DMS53 treated with DMSO at 0.1 percent for 48 hours (cell line): ENCODE measurements around the gene ASCC1.

Experiments used
- DNase-seq: peaks from one replicate; lab custom pipeline; 2025; ENCODE audit not compliant: unreplicated experiment; lab: John Stamatoyannopoulos, UW

ASCC1 gene

DNA sequence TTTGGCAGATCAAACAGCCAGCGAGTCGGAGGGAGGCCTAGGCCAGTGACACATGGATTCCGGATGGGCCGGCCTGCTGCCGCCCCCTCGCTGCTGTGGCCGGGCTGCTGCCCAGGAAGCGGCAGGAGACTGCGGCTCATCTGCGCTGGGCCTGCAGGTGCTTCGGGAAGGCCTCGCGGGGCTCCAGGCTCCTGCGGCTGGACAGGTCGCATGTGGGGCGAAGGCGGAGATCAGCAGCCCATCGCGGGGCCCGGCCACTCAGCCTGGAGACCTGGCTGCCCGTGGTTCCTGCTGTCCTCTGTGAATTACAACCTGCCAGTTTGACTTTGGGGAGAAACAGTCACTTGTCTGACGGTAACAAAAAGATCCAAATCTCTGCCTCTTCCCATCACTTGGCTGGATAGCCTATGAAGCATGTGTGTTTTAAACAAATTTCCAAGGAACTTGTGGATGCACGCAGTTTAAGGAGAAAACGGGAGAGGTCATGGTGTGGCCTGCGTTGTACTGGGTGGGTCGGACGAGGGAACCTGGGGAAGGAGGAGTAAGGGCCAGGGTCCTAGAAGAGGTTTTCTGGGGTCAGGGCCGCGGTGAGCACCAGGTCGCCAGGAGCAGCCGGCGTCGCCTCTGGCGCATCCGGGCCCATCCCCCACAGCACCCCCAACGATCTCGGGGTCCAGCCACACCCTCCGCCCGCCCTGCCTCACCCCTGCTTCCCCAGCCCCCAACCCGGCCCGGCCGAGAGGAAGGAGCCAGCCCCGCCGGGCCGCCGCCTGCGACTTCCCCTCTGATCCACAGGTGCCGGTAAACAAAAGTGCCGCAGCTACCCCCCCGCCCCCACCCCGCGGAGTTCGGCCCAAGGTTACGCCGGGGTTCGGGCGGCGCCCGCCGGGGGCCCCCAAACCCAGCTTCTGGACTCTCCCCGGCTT is 129.3 kb downstream of the ASCC1 start:
- no peak for DNase-seq

DNA sequence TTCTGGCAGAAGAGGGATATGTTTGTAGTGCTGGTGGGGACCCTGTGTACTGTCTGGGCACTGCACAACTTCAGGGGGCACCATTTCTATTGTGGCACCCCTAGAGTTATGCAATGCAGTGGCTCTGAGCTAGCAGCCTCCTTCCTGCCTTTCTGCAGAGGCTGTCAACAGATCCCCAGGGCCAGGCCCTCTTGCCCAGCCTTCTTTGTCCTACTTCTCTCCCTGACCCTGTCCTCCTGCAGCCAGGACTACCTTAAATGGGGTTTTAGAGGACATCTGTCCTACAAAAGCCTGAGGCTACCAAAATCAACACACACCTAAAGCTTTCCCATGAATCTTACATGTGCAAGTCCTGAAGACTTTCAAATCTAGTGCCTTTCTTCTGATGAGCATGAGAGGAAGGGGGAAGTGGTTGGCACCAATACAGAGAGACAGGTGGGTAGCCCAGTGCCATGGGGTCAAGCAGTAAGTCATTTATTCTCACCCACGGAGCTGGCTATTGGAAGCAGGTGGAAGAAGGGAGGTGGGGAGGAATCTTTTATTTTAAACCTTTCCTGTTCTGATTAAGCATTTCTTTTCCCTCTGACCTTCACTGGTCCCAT is 130.1 kb downstream of the ASCC1 start:
- DNase-seq, result no peak

DNA sequence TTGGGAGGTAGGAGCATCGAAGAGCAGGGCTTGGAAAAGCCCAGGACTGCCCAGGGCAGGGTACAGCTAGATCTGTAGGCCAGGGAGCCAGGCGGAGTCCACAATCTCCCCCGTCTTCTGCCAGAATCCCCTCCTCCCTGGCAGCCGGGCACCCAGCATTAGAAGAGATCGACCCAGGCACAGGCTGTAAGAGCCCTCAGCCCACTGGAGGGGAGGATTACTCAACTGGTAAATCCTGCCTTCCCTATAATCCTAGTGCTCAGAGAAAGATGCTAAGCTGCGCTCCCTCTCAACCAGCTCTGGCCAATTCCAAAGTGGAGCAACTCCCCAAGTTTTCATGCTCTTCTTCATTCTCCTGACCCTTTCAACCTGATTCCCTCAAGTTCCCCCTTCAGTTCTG is 130.9 kb downstream of the ASCC1 start:
- DNase-seq, result no peak

DNA sequence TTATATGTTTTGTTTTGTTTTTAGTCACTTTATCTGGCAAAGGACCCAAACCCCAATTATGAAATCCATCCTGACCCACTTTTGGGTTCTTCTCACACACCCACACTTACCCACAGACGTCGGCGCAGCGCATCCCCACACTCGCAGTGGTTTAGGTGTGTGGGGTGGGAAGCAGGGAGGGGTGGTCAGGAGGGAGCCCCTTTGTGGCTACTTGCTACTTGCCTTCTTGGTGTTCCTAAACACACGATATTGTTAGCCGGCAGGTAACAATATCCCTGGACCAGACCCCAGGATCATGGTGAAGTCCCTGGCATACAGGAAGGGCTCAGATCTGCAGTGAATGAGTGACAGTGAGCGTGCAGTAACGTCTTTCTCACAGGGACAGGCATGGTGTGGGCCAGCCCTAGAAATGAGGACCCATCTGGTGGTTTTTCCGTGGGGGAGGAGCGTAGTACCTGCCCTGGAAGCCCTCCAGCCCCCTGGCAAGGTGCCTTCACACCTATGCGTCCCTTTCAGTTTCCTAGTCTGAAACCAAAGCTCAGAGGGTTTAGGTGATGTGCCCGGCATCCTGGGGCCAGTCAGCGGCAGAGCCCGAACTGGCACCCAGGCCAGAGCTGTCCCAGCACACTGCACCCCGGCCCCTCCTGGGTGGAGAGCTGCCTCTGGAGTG is 132.2 kb downstream of the ASCC1 start:
- DNase-seq, result no peak

DNA sequence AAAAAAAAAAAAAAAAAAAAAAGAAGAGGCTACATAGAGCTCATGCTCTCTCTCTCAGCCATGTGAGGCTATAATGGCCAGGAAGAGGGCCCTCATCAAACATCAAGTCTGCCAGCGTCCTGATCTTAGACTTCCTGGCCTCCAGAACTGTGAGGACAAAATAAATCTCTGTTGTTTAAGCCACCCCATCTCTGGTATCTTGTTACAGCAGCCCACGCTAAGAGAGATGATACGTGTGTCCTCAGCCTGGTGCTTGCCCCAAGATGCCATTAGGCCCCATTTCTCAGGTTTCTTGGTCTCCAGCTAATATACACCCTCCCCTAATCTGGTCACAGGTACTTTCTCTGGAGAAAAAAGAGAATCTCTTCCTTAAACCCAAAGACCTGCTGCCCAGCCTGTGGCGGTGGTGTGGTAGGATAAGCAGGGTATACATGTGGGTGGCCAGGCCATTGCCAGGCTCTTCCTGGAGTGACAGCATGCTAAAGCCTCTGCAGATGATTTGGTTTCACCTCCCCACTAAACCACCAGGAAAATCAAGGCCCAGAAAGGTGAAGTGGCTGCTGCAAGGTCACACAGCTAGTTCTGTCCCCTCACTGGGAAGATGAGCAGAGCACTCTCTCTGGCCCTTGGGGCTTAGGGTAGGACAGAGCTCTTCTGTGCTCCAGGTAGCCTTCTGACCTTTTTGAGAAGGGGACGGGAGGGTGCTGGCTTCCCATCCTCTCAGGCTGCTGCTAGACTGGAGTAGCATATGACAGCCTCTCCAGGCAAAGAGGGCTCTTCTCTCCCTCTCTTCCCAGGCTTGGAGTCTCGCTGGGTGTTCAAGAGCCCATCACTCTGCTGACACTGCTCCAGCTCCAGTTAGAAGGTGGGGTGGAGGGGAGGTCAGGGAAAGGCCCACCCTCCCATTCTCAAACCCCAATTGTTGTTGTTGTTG is 133.0 kb downstream of the ASCC1 start:
- DNase-seq, result no peak

DNA sequence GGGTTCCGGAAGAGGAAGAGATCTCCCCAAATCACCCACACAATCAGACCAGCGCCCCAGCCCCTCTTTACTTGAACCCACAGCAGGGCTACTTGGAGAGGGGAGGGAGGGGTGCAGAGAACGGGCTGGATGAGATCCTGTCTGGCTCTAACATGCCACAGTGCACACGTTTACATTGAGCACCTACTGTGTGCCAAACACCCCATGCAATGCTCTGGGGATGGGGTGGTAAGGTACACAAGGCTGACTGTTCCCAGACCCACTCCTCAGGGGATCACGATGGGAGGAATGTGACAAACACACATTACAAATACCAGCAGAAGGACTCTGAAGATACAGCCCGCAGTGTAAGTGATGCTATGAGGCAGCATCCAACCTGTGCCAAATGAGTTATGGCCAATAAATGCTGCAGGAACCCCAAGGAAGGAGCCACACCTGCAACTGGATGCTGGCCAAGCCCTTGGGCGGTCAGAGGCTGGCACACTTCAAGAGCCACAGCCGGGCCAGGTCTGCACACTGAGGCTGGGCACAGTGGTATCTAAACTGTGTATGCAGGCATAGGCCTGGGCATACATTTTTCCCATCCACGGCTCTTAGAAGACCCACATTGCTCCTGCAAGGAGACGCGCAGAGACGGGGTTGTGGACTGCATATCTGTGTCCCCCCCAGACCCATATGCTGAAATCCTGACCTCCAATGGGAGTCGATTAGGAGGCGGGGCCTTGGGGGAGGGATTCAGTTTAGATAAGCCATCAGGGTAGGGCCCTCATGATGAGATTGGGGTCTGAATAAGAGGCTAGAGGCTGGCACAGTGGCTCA is 134.1 kb downstream of the ASCC1 start:
- no peak for DNase-seq

DNA sequence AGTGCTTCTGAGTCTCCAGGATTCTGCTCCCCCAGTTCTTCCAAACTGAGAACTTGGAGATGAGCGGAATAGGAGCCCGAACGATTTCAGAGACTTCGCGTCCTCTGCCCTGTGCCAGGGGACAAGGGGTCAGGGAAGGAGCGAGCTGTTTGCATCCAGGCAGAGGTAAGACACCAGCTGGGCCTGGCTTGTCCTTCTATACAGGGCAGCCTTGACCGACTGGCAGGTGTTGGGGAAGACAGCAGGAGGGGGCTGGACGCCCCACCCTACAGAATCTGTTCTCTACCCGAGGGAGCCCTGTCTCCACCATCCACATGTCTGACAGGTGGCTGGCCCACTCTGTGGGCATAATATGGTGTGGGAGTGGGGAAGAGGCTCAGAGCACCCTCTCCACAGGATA is 134.9 kb downstream of the ASCC1 start:
- DNase-seq, result no peak

DNA sequence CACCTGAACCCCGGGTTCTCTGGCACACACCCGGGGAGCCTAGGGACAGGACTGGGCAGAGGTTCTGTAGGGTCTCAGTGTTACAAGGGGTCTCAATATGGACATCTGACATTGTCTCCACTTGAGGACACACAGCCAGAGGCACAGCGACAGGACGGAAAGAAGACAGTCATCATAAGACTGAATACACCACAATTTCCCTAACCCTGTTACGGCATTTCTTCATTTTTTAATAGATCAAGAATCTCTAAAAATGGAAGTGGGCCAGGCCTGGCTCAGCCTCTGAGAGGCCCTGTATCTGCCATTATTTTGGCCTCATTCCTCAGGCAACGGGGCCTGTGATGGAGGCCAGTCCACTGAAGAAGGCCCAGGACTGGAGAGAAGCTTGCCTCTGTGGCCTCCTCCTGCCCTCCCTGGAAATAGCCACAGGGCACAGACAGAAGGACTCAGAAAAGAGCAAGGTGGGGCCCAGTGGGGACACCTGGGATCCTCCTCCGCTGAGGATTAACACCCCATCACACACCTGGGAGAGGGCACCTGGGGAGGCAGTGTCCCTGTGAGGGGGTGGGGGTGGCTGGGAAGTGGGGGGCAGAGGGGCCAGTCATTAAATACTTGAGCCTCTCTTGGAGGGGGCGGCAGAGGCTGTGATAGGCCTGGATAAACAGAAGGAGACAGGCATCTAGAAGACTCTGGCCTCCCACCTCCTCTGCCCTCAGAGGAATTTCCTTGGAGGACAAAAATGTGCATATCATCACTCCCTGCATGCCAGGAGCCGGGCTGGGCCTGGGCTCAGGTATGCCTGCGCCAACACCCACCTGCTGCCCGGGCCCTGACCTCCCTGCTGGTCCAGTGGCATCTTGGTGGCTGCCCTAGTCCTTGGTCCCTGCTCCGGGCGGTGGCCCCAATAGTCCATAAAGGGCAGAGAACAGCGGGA is 135.8 kb downstream of the ASCC1 start:
- no peak for DNase-seq

DNA sequence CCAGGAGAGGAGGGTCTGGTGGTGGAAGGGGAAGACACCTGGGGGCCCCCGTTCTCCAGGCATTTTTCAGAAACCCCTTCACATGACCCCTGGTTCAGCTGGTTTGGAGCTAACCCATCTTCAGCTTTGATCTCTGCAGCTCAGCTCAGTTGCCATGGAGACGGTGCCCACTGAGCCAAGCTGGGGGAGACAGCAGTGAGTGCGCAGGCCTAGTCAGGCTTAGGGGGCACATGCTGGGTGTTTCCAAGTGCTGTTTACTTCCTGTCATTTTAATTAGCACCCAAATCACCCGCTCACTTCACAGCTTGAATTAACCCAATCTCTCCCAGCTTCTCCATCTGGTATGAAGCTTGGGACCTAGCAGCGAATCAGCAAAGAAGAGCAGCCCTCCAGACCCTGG is 136.7 kb downstream of the ASCC1 start:
- no peak for DNase-seq

DNA sequence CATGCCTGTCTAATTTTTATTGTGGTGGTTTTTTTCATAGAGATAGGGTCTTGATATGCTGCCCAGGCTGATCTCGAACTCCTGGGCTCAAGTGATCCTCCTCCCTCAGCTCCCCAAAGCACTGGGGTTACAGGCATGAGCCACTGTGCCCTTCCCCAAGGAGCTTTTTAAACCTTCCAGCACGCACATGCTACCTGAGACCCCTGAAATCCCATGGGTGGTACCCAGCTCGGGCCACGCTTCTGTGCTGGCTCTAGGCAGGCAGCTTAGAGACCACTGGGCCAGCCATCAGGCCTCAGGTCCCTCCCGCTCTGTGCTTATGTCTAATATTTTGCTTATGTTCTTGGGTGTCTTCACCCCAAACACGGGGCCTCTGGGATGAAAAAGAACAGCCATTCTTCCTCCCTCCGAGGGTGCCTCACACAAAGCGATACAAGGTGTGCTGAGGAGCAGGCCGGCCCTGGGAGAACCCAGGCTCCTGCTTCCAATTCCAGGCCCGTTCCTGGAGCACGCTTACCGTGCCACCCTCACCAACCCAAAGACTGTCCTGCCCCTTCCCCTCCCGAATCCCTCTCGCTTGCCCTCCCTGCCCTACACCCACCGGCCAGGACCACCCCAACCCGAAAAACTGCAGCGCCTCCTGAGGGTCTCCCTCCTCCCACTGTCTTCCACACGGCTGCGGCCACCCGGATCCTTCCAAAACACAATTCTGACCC is 138.6 kb downstream of the ASCC1 start:
- DNase-seq, result no peak

DNA sequence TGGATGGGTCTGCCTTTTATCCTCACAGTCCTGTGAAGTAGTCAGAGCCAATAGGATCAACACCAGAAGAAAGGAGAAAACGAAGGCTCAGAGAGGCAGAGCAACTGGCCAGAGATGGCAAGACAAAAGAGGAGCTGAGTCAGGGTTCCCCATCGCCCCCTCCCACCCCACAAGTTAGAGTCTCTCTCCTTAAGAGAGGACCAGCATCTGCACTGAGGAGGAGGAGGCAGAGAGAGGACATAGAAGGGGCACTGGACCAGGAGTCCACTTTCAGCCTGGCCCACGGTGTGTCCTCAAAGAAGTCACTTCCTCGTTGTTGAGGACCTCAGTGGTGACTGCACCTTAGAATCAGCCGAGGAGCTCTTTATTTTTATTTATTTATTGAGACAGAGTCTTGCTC is 139.3 kb downstream of the ASCC1 start:
- DNase-seq, result no peak

DNA sequence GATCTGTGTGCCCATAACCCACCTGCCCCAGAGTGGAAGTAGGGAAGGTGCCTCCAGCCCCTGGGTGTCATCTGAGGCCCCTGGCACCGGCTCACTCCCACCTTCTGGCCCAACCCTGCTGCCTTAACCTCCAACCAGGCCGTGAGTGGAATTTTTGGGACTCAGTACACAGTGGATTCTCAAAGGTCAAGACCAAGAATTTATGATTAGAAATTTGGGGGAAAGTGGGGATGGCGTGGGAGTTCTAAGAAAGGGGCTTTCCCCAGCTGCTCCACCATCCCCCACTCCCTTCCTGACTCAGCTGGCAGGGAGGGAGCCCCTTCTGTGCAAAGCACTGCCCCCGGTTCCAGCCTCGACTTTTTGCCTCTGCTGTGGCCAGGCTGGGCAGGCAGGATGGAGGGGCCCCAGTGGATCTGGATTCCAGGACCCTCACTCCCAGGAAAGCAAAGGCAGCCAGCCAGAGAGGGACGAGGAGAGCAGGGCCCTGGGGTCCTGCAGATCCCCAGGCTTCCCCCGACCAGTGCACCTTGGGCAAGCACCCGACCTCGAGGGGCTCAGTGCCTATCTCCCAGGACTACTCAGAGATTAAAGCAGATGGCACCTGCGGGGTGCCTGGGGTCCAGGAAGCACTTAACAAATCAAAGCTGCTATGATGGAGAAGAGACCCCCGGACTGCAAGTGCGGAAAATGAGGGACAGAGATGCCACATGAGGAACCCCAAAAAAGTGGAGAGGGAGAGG is 140.5 kb downstream of the ASCC1 start:
- no peak for DNase-seq

DNA sequence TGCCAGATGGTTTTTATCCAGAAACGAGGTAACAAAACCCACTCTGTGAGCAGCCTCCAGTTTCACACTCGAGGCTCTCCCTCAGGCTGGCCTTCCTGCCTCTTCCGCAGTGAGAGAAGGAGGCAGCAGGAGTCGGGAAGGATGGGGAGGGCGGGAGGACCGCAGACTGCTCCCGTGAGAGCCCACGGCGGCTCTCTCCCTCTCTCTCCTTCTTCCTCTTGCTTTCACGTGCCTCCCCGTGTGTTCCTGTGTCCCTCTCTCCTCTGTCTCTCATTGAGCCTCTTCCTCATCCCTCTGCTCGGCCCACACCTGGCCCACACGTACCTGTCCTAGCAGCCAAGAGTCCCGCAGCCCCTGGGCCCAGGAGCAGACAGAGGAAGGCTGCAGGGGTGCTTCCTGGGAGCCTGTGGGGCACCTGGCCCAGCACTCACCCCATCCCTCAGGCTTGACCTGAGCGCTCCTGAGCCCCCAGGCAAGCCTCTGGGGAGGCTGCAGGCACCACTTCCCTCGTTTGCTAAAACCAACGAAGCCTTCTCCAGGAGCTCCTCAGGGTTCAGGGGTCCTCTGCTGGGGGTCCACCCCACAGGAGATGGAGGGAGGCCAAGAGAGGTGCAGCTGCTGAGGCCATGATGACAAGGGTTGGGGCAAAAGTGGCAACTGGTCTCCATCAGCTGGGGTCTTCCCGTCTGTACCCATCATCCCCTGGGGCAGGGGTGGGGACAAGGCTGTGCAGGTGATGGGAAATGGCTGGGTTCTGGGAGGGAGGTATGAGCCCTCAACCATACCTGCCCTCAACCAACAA is 141.3 kb downstream of the ASCC1 start:
- no peak for DNase-seq

DNA sequence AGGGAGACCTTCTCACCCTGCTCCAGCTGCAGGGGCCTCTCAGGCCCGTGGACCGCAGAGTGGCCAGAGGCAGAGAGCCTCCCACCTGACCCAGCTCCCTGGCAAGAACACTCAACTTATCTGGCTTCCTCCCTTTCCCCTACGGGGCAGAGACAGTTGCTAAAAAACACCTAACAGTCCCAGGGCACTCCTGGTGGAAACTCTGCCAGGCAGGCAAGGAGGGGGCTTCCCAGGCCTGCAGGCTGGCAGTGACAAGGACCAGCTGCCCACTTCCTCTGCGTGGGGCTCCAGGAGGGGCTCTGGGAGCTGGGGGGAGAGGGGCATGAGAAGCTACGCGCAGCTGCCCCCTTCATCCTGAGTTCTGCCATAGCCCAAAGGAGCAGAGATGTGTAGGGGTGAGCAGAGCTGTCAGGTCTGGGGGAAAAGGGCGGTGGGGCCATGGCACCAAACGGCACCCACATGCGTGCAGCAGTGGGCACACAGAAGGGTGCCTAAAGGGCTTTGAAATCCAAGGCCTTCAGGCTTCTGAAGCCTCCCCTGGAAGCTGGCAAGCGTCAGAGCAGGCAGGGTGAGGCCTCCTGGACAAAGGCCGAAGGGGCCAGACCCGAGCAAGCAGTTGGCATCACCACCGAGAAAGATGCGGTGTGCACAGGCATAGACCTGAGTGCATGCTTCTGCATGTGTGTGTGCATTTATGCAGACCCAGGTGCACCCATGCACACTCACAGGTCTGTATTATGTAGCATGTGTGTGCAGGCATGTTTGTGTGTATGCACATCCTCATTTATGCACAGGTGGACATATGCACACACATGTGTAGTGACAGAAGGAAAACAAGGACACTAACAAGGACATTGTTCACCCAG is 142.1 kb downstream of the ASCC1 start:
- no peak for DNase-seq

DNA sequence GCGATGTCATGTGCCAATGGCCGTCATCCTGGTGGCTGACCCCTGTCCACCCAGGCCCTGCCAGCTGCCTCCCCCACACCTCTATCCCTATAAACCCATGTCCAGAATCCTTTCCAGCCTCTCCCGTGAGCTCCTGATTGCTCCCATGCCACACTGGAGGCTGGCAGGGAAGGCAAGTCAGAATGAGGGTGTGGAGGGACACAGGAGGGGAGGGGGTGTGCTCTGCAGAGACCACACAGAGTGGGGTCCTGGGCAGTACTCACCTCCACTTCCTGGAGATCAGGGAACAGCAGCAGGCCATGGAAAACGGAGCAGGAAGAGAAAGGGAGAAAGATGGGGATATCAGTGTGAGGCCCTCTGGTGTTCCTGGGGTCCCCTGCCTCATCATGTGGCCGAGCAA is 143.4 kb downstream of the ASCC1 start:
- DNase-seq, result no peak

DNA sequence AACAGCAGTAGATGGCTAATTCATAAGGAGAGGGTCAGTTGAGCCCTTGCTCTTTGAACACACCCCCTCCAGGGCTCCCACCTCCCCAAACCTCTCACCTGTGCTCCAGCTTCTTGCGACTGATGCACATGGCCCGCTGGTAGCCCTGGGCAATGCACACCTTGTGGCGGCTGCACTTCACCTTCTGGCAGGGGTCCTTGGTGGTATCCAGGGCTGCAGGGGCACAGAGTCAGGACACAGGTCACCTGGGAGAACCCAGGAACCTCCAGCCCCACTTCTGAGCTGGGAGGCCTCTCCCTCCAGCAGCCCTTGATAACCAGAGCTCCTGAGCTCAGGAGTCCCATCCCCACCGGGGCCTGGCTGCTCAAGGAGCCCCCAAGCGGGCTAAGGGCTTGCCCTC is 144.0 kb downstream of the ASCC1 start:
- DNase-seq, result no peak
